SK-N-SH (cell line): Measurements from ENCODE around the gene HNRNPUL1. TPM values are rescaled to one million over a fixed set of nuclear protein-coding genes. Genes with fewer than 3 reads are reported as not detected.

ENCODE experiments used
- CTCF ChIA-PET: fragments of 300-600, 350-600 bp; formaldehyde crosslinking; extraction: SDS; loops from one replicate; lab custom pipeline; 2021; lab: Yijun Ruan, JAX
- POLR2A ChIA-PET: fragments of 350-600 bp; sonication (Branson Sonifier 250); formaldehyde crosslinking; extraction: SDS; loops from one replicate; lab custom pipeline; 2020; ENCODE audit warnings: antibody characterized with exemption, inconsistent platforms; lab: Yijun Ruan, JAX
- DNase-seq: peaks from one replicate; pipeline ENCODE4 v3.0.0; 2012
- H2AFZ ChIP-seq: fragments of 200-600 bp; sonication (generic); 2 replicates; pipeline ENCODE4 v1.8.1; 2016; ENCODE audit warnings: antibody characterized with exemption, mild to moderate bottlenecking, low read depth
- H3F3A ChIP-seq: fragments of 200-600 bp; sonication (generic); replicated peaks from 2 replicates; pipeline ENCODE3; 2016; ENCODE audit warnings: antibody characterized with exemption, mild to moderate bottlenecking; ENCODE audit not compliant: insufficient read depth
- H3K27ac ChIP-seq, 2 experiments: fragments of 200-500 bp in 1 of 2; fragments of 200-600 bp in 1 of 2; sonication (Bioruptor generic) in 1 of 2; sonication (generic), shearing (Covaris generic) in 1 of 2; 2 replicates each; pipeline versions ENCODE4 v1.5.1 to v1.6.1; 2014 to 2016; ENCODE audit warnings: low read depth in 2 of 2, inconsistent platforms in 1 of 2, low read length in 1 of 2, mild to moderate bottlenecking in 1 of 2, mixed read lengths in 1 of 2
- H3K27me3 ChIP-seq: fragments of 200-600 bp; sonication (generic), shearing (Covaris generic); 2 replicates; pipeline ENCODE4 v1.6.1; 2016; ENCODE audit warnings: mixed run types; ENCODE audit not compliant: insufficient read depth
- H3K36me3 ChIP-seq, 2 experiments: fragments of 200-500 bp in 1 of 2; fragments of 200-600 bp in 1 of 2; sonication (Bioruptor generic) in 1 of 2; sonication (generic) in 1 of 2; replicated peaks in 1 of 2; 2 replicates each; pipeline versions ENCODE3 to v1.5.1; 2014 to 2016; ENCODE audit warnings: low read length in 1 of 2, mild to moderate bottlenecking in 1 of 2; ENCODE audit not compliant: insufficient read depth in 2 of 2, control insufficient read depth in 1 of 2
- H3K4me1 ChIP-seq, 2 experiments: fragments of 200-500 bp in 1 of 2; fragments of 200-600 bp in 1 of 2; sonication (Bioruptor generic) in 1 of 2; sonication (generic), shearing (Covaris generic) in 1 of 2; 2 replicates each; pipeline versions ENCODE4 v1.5.1 to v1.6.1; 2014 to 2016; ENCODE audit warnings: low read depth in 1 of 2, low read length in 1 of 2, mixed run types in 1 of 2; ENCODE audit not compliant: insufficient read depth in 2 of 2, control insufficient read depth in 1 of 2
- H3K4me2 ChIP-seq: fragments of 200-600 bp; sonication (generic), shearing (Covaris generic); 2 replicates; pipeline ENCODE4 v1.6.1; 2017; ENCODE audit warnings: mixed run types
- H3K4me3 ChIP-seq, 2 experiments: fragments of 200-500 bp in 1 of 2; fragments of 200-600 bp in 1 of 2; sonication (Bioruptor generic) in 1 of 2; sonication (generic), shearing (Covaris generic) in 1 of 2; 2 replicates each; pipeline versions ENCODE4 v1.5.1 to v1.8.1; 2014 to 2016; ENCODE audit warnings: low read depth in 2 of 2, inconsistent platforms in 1 of 2, low read length in 1 of 2, mild to moderate bottlenecking in 1 of 2, mixed read lengths in 1 of 2, moderate library complexity in 1 of 2
- H3K79me2 ChIP-seq: fragments of 200-600 bp; sonication (generic); 2 replicates; pipeline ENCODE4 v1.8.1; 2017; ENCODE audit warnings: mild to moderate bottlenecking; ENCODE audit not compliant: insufficient read depth
- H3K9ac ChIP-seq: fragments of 200-600 bp; sonication (generic); 2 replicates; pipeline ENCODE4 v1.6.1; 2017; ENCODE audit warnings: mixed run types
- H3K9me2 ChIP-seq: fragments of 200-600 bp; sonication (generic); 2 replicates; pipeline ENCODE4 v1.6.1; 2017; ENCODE audit warnings: mixed run types
- H3K9me3 ChIP-seq: fragments of 200-600 bp; sonication (generic); 2 replicates; pipeline ENCODE4 v1.6.1; 2017; ENCODE audit warnings: mixed run types, mild to moderate bottlenecking, moderate library complexity
- H4K20me1 ChIP-seq: fragments of 200-600 bp; sonication (generic); 2 replicates; pipeline ENCODE4 v1.6.1; 2017; ENCODE audit warnings: mild to moderate bottlenecking, mixed run types; ENCODE audit not compliant: insufficient read depth
- ELF1 ChIP-seq: IDR thresholded peaks from 2 replicates; pipeline ENCODE4 v1.4.0; 2012
- EP300 ChIP-seq, 2 experiments: IDR thresholded peaks; 2 replicates each; pipeline versions ENCODE4 v1.4.0 to v1.6.1; 2012; ENCODE audit warnings: borderline replicate concordance in 1 of 2, low read depth in 1 of 2, low read length in 1 of 2
- EZH2phosphoT487 ChIP-seq: fragments of 200-600 bp; sonication (generic); IDR thresholded peaks from 2 replicates; pipeline ENCODE4 v1.6.1; 2017; ENCODE audit warnings: low read depth, mixed run types, mild to moderate bottlenecking, antibody characterized with exemption, moderate library complexity, borderline replicate concordance
- FOXJ3 ChIP-seq: sonication (generic); formaldehyde crosslinking; IDR thresholded peaks from 2 replicates; pipeline ENCODE4 v1.5.1; 2020; ENCODE audit warnings: mild to moderate bottlenecking, missing genetic modification reagents
- JUND ChIP-seq: IDR thresholded peaks from 2 replicates; pipeline ENCODE4 v1.4.0; 2012
- NFIC ChIP-seq: IDR thresholded peaks from 2 replicates; pipeline ENCODE4 v1.4.0; 2012; ENCODE audit warnings: borderline replicate concordance
- POLR2AphosphoS5 ChIP-seq: IDR thresholded peaks from 2 replicates; pipeline ENCODE4 v1.6.1; 2012; ENCODE audit warnings: low read depth, low read length
- RAD21 ChIP-seq: IDR thresholded peaks from 2 replicates; pipeline ENCODE4 v1.6.1; 2012; ENCODE audit warnings: mild to moderate bottlenecking, low read length
- RCOR1 ChIP-seq: fragments of 150-350 bp; IDR thresholded peaks from 2 replicates; pipeline ENCODE4 v1.6.1; 2017; ENCODE audit warnings: antibody characterized with exemption, low read length
- RFX5 ChIP-seq: IDR thresholded peaks from 2 replicates; pipeline ENCODE4 v1.6.1; 2012; ENCODE audit warnings: mild to moderate bottlenecking, improper control_type of control experiment, low read length
- RXRA ChIP-seq: IDR thresholded peaks from 2 replicates; pipeline ENCODE4 v1.4.0; 2012; ENCODE audit warnings: low read depth, mild to moderate bottlenecking, borderline replicate concordance
- TAF1 ChIP-seq: IDR thresholded peaks from 2 replicates; pipeline ENCODE4 v1.6.1; 2012; ENCODE audit warnings: low read depth, mild to moderate bottlenecking, low read length, moderate library complexity, borderline replicate concordance
- TCF12 ChIP-seq: IDR thresholded peaks from 2 replicates; pipeline ENCODE4 v1.4.0; 2012
- YY1 ChIP-seq: IDR thresholded peaks from 2 replicates; pipeline ENCODE4 v1.4.0; 2012; ENCODE audit warnings: low read depth, mild to moderate bottlenecking
- WGBS: methylation state at CpG from one replicate; pipeline ENCODE4 v1.1.6; 2017; ENCODE audit warnings: low lambda C conversion rate; 5-methylcytosine and 5-hydroxymethylcytosine counted together
- polyA plus RNA-seq, 3 experiments: library from polyadenylated mRNA; depleted of rRNA; stranded (reverse); fragments of >200 nt; gene quantifications; 2 replicates each; pipeline ENCODE4 v1.2.3, GENCODE V29; 2012
- TF ChIP-seq, protein P1 (sequence below): IDR thresholded peaks from 2 replicates; pipeline ENCODE4 v1.4.0; 2012; ENCODE audit warnings: low read depth, borderline replicate concordance
- TF ChIP-seq, protein P2 (sequence below): IDR thresholded peaks from 2 replicates; pipeline ENCODE4 v1.4.0; 2012; ENCODE audit warnings: low read depth
- TF ChIP-seq, protein P3 (sequence below): fragments of 200-600 bp; sonication (generic); IDR thresholded peaks from 2 replicates; pipeline ENCODE4 v1.6.1; 2017; ENCODE audit warnings: antibody characterized with exemption, mild to moderate bottlenecking, moderate library complexity
- TF ChIP-seq, protein P4 (sequence below): IDR thresholded peaks from 2 replicates; pipeline ENCODE4 v1.6.1; 2012; ENCODE audit warnings: mild to moderate bottlenecking, low read depth, low read length, moderate library complexity
- TF ChIP-seq, protein P5 (sequence below): fragments of 150-350 bp; IDR thresholded peaks from 2 replicates; pipeline ENCODE4 v1.6.1; 2017; ENCODE audit warnings: antibody characterized with exemption, low read length, low read depth, borderline replicate concordance

HNRNPUL1 gene
- polyA plus RNA-seq, 1 of the 3 experiments (the other 2 are of a cell fraction) = 41.5 TPM

DNA sequence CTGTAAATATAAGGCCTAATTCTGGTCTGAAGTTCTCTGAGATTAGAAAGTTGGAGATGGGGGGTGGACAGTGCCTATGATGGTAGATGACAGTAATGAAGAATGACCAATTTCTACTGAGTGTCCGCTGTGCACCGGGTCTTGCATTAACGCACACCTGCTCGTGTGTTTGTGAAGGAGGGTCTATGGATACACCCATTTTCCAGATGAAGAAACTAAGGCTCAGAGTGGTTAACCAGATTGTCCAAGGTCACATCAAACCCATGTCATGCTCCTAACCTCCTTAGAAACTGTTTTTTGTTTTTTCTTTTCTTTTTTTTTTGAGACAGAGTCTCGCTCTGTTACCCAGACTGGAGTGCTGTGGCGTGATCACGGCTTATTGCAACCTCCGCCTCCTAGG lies 31.5 kb upstream of the HNRNPUL1 start (continued):
- TF ChIP-seq, protein P1, sequence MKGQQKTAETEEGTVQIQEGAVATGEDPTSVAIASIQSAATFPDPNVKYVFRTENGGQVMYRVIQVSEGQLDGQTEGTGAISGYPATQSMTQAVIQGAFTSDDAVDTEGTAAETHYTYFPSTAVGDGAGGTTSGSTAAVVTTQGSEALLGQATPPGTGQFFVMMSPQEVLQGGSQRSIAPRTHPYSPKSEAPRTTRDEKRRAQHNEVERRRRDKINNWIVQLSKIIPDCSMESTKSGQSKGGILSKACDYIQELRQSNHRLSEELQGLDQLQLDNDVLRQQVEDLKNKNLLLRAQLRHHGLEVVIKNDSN = no peak
- TF ChIP-seq ELF1 (no peak), POLR2AphosphoS5 (no peak), JUND (no peak), RCOR1 (no peak), TAF1 (no peak), RAD21 (no peak)
- TF ChIP-seq, protein P2, sequence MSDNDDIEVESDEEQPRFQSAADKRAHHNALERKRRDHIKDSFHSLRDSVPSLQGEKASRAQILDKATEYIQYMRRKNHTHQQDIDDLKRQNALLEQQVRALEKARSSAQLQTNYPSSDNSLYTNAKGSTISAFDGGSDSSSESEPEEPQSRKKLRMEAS = no peak
- TF ChIP-seq, all 33 proteins: peak for 0

DNA sequence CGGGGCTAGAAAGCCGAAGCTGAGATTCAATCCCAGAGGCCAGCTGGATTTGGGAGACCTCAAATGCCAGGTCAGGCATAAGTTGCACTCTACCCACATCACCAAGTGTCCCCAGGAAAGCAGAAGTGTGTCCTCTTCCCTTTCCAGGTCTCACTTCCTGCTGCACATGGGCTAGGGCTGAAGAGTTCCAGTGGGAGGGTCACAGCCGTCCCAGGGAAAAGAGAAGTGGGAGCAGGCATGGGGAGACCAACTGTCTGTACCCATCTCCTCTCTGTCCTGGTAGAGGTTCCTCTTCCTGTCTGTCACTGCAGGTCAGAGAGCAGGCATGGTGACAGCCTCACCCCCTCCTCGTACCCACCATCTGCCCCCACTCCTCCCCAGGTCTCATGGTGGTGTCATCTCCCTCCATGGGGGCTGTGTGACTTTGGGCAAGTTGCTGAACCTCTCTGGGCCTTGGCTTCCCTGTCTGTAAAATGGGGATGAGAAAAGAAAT lies 30.4 kb upstream of the HNRNPUL1 start:
- no peak overlapping the region for H3K9ac ChIP-seq
- H3K79me2 ChIP-seq = peaks cover 56% of the 10 kb centered on the region
- TF ChIP-seq, protein P3, sequence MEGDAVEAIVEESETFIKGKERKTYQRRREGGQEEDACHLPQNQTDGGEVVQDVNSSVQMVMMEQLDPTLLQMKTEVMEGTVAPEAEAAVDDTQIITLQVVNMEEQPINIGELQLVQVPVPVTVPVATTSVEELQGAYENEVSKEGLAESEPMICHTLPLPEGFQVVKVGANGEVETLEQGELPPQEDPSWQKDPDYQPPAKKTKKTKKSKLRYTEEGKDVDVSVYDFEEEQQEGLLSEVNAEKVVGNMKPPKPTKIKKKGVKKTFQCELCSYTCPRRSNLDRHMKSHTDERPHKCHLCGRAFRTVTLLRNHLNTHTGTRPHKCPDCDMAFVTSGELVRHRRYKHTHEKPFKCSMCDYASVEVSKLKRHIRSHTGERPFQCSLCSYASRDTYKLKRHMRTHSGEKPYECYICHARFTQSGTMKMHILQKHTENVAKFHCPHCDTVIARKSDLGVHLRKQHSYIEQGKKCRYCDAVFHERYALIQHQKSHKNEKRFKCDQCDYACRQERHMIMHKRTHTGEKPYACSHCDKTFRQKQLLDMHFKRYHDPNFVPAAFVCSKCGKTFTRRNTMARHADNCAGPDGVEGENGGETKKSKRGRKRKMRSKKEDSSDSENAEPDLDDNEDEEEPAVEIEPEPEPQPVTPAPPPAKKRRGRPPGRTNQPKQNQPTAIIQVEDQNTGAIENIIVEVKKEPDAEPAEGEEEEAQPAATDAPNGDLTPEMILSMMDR = no peak
- no peak for TF ChIP-seq RAD21
- TF ChIP-seq, protein P2 = no peak
- no peak for TF ChIP-seq FOXJ3
- no peak for TF ChIP-seq RXRA
- no peaks in the 10 kb centered on the region for H3K27me3 ChIP-seq
- H4K20me1 ChIP-seq = no peaks in the 10 kb centered on the region
- H2AFZ ChIP-seq = no peak overlapping the region
- no peaks in the 10 kb centered on the region for H3K9me2 ChIP-seq
- no peak for DNase-seq
- H3K4me1 ChIP-seq = no peaks in the 10 kb centered on the region
- POLR2A ChIA-PET = no interaction called here
- peaks cover 39% of the 10 kb centered on the region for H3F3A ChIP-seq
- CTCF ChIA-PET = interaction anchor here (1.1 kb wide), 1 partner anchor 29 kb away, joined by 3 read pairs; no protein-coding TSS in a partner anchor
- 65% methylated on average over 4 of the region's 4 CpGs for WGBS
- H3K4me2 ChIP-seq = no peak overlapping the region
- H3K27ac ChIP-seq = no peak overlapping the region
- H3K9me3 ChIP-seq = no peaks in the 10 kb centered on the region
- H3K36me3 ChIP-seq = peaks cover 10 to 71% of the 10 kb centered on the region in 2 experiments
- no peak overlapping the region for H3K4me3 ChIP-seq

DNA sequence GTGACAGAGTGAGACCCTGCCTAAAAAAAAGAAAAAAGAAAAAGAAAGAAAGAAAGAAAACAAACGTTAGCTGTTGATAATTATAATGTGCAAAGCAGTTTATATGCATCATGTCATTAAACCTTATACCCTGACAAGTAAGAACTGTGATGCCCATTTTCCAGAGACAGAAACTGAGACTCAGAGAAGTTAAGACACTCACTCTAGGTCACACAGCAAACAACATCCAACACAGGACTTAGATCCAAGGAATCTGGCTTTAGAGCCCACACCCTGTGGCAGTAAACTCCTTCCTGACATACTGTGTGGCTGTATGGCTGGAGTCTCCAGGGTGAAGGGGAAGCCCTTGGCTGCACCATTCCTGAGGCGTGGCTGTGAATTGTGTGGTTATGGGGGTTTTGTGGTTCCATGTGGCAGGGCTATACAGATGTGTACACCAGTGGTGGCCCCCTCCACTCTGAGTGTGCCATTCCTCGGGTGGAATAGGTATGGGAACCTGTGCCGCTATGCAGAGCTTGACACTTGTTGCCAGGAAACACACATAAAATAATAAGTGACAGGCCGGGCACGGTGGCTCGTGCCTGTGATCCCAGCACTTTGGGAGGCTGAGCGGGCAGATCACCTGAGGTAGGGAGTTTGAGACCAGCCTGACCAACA lies 29.5 kb upstream of the HNRNPUL1 start:
- DNase-seq = no peak
- H3K27ac ChIP-seq = no peak overlapping the region
- POLR2A ChIA-PET = no interaction called here
- no peak for TF ChIP-seq NFIC
- TF ChIP-seq RFX5 = no peak
- TF ChIP-seq EZH2phosphoT487 = no peak
- TF ChIP-seq YY1 = no peak
- TF ChIP-seq, protein P4, sequence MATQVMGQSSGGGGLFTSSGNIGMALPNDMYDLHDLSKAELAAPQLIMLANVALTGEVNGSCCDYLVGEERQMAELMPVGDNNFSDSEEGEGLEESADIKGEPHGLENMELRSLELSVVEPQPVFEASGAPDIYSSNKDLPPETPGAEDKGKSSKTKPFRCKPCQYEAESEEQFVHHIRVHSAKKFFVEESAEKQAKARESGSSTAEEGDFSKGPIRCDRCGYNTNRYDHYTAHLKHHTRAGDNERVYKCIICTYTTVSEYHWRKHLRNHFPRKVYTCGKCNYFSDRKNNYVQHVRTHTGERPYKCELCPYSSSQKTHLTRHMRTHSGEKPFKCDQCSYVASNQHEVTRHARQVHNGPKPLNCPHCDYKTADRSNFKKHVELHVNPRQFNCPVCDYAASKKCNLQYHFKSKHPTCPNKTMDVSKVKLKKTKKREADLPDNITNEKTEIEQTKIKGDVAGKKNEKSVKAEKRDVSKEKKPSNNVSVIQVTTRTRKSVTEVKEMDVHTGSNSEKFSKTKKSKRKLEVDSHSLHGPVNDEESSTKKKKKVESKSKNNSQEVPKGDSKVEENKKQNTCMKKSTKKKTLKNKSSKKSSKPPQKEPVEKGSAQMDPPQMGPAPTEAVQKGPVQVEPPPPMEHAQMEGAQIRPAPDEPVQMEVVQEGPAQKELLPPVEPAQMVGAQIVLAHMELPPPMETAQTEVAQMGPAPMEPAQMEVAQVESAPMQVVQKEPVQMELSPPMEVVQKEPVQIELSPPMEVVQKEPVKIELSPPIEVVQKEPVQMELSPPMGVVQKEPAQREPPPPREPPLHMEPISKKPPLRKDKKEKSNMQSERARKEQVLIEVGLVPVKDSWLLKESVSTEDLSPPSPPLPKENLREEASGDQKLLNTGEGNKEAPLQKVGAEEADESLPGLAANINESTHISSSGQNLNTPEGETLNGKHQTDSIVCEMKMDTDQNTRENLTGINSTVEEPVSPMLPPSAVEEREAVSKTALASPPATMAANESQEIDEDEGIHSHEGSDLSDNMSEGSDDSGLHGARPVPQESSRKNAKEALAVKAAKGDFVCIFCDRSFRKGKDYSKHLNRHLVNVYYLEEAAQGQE = no peak
- TF ChIP-seq EP300 (IDR thresholded peaks at IDR 0.05; ENCODE audit: borderline replicate concordance in 1 of 2, low read depth in 1 of 2, low read length in 1 of 2) = no peak
- TF ChIP-seq, protein P5, sequence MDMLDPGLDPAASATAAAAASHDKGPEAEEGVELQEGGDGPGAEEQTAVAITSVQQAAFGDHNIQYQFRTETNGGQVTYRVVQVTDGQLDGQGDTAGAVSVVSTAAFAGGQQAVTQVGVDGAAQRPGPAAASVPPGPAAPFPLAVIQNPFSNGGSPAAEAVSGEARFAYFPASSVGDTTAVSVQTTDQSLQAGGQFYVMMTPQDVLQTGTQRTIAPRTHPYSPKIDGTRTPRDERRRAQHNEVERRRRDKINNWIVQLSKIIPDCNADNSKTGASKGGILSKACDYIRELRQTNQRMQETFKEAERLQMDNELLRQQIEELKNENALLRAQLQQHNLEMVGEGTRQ = no peak
- no peak for TF ChIP-seq TCF12

More for the DNA sequence above, 29.5 kb upstream of the HNRNPUL1 start:
- H3K4me1 ChIP-seq = no peaks in the 10 kb centered on the region
- no peak overlapping the region for H3K9ac ChIP-seq
- H4K20me1 ChIP-seq = no peaks in the 10 kb centered on the region
- no peaks in the 10 kb centered on the region for H3K9me2 ChIP-seq
- H3K27me3 ChIP-seq = no peaks in the 10 kb centered on the region
- peaks cover 12 to 69% of the 10 kb centered on the region in 2 experiments for H3K36me3 ChIP-seq
- H2AFZ ChIP-seq = no peak overlapping the region
- H3F3A ChIP-seq = peaks cover 40% of the 10 kb centered on the region
- no peak overlapping the region for H3K4me3 ChIP-seq
- WGBS = 76% methylated on average over 8 of the region's 8 CpGs
- H3K79me2 ChIP-seq = peaks cover 50% of the 10 kb centered on the region
- CTCF ChIA-PET = interaction anchor here (1.1 kb wide), 1 partner anchor 30 kb away, joined by 3 read pairs; no protein-coding TSS in a partner anchor
- no peaks in the 10 kb centered on the region for H3K9me3 ChIP-seq
- no peak overlapping the region for H3K4me2 ChIP-seq
